Neutrophil (primary cell): ENCODE measurements around the gene SUSD2.

ENCODE experiments used
- H3K27ac ChIP-seq: fragments of 200-600 bp; sonication (generic); 2 replicates; pipeline ENCODE4 v1.5.1; 2016; ENCODE audit warnings: mild to moderate bottlenecking, moderate library complexity
- H3K27me3 ChIP-seq: fragments of 200-600 bp; sonication (generic); 2 replicates; pipeline ENCODE4 v1.6.0; 2016; ENCODE audit warnings: mild to moderate bottlenecking
- H3K36me3 ChIP-seq: fragments of 200-600 bp; sonication (generic); 2 replicates; pipeline ENCODE4 v1.5.1; 2017
- H3K4me1 ChIP-seq, 2 experiments: fragments of 200-600 bp in 1 of 2; sonication (generic) in 1 of 2; 1 replicate in 1 of 2; 2 replicates in 1 of 2; pipeline versions ENCODE4 v1.5.1 to v1.6.1; 2013 to 2016; ENCODE audit warnings: low read depth in 1 of 2, low read length in 1 of 2, mild to moderate bottlenecking in 1 of 2, moderate library complexity in 1 of 2; ENCODE audit not compliant: control insufficient read depth in 1 of 2, insufficient read depth in 1 of 2
- H3K4me3 ChIP-seq, 2 experiments: fragments of 200-600 bp in 1 of 2; sonication (generic) in 1 of 2; 1 replicate in 1 of 2; 2 replicates in 1 of 2; pipeline ENCODE4 v1.5.1; 2013 to 2016; ENCODE audit warnings: low read depth in 1 of 2, low read length in 1 of 2, mild to moderate bottlenecking in 1 of 2, moderate library complexity in 1 of 2
- H3K9me3 ChIP-seq: fragments of 200-600 bp; sonication (generic); 2 replicates; pipeline ENCODE4 v1.5.1; 2016
- CTCF ChIP-seq: fragments of 200-600 bp; sonication (generic); IDR thresholded peaks from 2 replicates; pipeline ENCODE4 v1.5.1; 2016; ENCODE audit warnings: antibody characterized with exemption

Gene SUSD2

GRCh38 chr22:24170188-24170587 is 11.1 kb upstream of the SUSD2 start:
- no peak overlapping the region for H3K27ac ChIP-seq
- no peak overlapping the region for H3K4me3 ChIP-seq
- peaks cover 100% of the 10 kb centered on the region for H3K36me3 ChIP-seq
- no peaks in the 10 kb centered on the region for H3K27me3 ChIP-seq
- H3K4me1 ChIP-seq: peaks cover 3 to 4% of the 10 kb centered on the region in 2 experiments
- no peak for TF ChIP-seq CTCF
- peaks cover 3% of the 10 kb centered on the region for H3K9me3 ChIP-seq

- peaks cover 3% of the 10 kb centered on the region for H3K9me3 ChIP-seq
- TF ChIP-seq CTCF: no peak
- H3K36me3 ChIP-seq: peaks cover 100% of the 10 kb centered on the region
- no peak overlapping the region for H3K4me3 ChIP-seq
- H3K4me1 ChIP-seq: peaks cover 3 to 5% of the 10 kb centered on the region in 2 experiments
- H3K27ac ChIP-seq: peak overlapping the region; percentile 25
- H3K27me3 ChIP-seq: no peaks in the 10 kb centered on the region
These were observed 10.7 kb upstream of the SUSD2 start for GRCh38 chr22:24170632-24171031.

GRCh38 chr22:24171822-24172221 is 9.5 kb upstream of the SUSD2 start:
- H3K36me3 ChIP-seq: peaks cover 100% of the 10 kb centered on the region
- no peak for TF ChIP-seq CTCF
- peaks cover 3% of the 10 kb centered on the region for H3K9me3 ChIP-seq
- peaks cover 3 to 5% of the 10 kb centered on the region in 2 experiments for H3K4me1 ChIP-seq
- no peaks in the 10 kb centered on the region for H3K27me3 ChIP-seq
- no peak overlapping the region for H3K4me3 ChIP-seq
- peak overlapping the region; percentile 15 for H3K27ac ChIP-seq

- Histone ChIP-seq H3K27ac (peak overlapping the region; percentile 35), H3K4me1 (peaks cover 3 to 5% of the 10 kb centered on the region in 2 experiments), H3K9me3 (no peaks in the 10 kb centered on the region), H3K36me3 (peaks cover 100% of the 10 kb centered on the region), H3K4me3 (no peak overlapping the region), H3K27me3 (no peaks in the 10 kb centered on the region)
- TF ChIP-seq CTCF: peak; percentile 76
These were observed 6.0 kb upstream of the SUSD2 start for GRCh38 chr22:24175160-24175808.

- Histone ChIP-seq H3K4me3 (no peak overlapping the region), H3K4me1 (peaks cover 3 to 5% of the 10 kb centered on the region in 2 experiments), H3K36me3 (peaks cover 92% of the 10 kb centered on the region), H3K27me3 (no peaks in the 10 kb centered on the region), H3K9me3 (no peaks in the 10 kb centered on the region), H3K27ac (no peak overlapping the region)
- no peak for TF ChIP-seq CTCF
These were observed 5.2 kb upstream of the SUSD2 start for GRCh38 chr22:24176040-24176439.
